ENCODE results near the gene APOLD1.

APOLD1 gene

DNA sequence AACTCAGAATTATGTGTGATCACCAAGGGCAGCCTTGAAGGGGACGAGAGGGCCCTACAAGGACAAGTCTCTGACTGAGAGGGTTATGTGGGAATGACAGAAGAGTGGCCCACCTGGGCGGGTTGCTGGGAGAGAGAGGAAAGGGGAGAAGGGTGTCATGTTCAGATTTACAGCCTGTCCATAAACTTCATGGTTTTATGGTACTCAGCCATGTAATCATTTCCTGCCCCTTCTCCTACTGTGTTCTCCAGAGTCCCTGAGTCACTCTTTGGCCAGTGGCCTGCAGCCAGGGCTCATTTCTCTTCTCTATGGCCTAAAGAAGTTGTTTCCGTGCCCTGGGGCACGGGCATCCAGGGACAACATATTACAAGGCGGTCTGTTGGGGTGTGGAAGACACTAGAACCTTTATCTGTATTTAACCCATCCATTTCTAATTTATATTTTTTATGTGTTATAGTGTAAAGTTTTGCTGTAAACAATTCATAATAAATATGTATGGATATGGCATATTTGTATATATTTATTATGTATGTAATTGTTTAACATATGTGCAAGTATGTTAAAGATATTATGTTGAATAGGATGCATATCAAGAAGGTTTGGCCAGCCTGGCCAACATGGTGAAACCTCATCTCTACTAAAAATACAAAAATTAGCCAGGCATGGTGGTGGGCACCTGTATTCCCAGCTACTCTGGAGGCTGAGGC, 54.6 kb downstream of the APOLD1 start:
- no peak for DNase-seq

DNA sequence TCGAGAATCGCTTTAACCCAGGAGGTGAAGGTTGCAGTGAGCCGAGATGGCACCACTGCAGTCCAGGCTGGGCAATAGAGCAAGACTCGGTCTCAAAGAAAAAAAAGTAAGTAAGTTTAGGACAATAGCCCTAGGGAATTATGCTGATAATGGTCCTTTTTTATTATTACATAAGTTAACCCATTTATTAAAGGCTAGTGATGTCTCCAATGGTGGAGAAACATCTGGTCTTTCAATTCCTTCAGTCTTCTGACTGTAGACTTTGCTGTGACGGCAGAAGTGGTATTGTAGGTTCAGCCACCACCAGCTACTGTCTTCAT, 55.1 kb downstream of the APOLD1 start:
- no peak for DNase-seq
